ENCODE data around the gene AZU1.
"Not testable (repeated sequence)": the region's sequence is repeated elsewhere in the genome, so short reads cannot be mapped to it uniquely, and the experiment has no call there.

The AZU1 gene

GRCh38 chr19:831407-832369 lies 4.1 kb downstream of the AZU1 start:
- no peak for DNase-seq

DNA sequence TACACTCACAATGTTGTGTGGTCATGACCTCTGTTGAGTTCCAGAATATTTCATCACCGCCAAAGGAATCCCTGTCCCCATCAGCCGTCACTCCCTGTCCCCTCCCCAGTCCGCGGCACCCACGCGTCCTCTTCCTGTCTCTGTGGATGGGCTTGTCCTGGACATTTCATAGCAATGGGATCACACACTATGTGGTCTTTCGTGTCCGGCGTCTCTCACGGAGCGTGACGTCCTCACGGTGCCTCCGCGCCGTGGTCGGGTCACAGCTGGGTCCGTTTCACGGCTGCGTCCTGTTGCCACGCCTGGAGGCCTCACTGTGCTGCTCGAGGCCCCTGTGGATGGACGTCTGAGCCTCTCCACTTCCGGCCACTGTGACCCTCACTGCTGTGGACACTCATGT lies 6.6 kb downstream of the AZU1 start:
- DNase-seq: no peak

DNA sequence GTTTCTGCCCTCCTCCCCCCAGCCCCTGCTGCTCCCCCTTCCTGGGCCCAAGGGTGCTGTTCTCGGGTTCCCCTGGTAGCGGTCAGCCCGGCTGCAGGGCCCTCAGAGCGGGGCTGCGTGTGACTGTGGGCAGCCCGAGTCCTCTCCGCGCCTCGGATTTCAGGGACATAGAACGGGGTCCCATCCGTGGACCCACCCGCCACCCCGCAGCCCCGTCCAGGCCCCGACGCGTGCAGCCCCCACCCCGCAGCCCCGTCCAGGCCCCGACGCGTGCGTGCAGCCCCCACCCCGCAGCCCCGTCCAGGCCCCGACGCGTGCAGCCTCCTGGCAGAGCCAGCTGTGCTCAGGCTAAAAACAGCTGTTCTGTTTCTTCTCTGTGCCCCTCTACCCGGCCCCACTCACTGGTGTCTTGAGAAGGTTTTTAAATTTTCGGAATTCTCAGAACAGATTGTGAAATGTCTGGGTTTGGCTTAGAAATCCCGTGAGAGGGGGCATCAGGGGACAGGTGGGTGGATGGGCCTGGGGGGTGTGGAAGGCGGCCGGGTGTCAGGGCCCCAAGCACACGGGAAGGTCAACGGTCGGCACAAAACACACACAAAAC lies 7.7 kb downstream of the AZU1 start:
- DNase-seq: no peak

- no peak for DNase-seq
These were observed 13.0 kb downstream of the AZU1 start, which contains the start of gene PRTN3 for GRCh38 chr19:840519-841206. PRTN3 (plus strand) TSS chr19:840999; CDS start chr19:841009, 10 bp downstream.

- DNase-seq: not testable (repeated sequence)
These were observed 15.2 kb downstream of the AZU1 start for GRCh38 chr19:842802-843179.

DNA sequence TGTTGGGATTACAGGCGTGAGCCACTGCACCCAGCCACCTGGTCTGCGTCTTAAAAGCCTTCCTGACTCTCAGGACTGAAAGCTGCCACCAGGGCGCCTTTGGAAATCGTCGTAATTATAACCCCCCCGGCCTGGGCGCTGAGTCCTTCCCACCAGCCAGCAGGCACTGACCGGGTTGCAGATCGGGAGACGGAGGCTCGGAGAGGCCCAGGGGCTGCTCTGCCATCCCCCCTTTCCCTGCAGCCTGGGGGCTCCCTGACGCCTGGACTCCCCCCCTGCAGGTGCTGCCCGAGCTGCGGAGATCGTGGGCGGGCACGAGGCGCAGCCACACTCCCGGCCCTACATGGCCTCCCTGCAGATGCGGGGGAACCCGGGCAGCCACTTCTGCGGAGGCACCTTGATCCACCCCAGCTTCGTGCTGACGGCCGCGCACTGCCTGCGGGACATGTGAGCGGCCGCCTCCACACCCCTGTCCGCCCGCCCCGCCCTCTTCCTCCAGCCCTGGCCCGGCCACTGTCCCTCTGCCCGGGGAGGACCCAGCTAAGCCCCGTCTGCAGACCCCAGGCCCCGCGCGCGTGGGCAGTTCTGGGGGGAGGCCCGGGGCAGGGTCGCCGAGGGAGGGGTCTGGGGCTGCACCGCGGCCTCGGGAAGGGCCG lies 15.7 kb downstream of the AZU1 start:
- no peak for DNase-seq

GRCh38 chr19:843836-844545 lies 16.4 kb downstream of the AZU1 start:
- DNase-seq: no peak

GRCh38 chr19:844546-844971 lies 16.9 kb downstream of the AZU1 start:
- no peak for DNase-seq

DNA sequence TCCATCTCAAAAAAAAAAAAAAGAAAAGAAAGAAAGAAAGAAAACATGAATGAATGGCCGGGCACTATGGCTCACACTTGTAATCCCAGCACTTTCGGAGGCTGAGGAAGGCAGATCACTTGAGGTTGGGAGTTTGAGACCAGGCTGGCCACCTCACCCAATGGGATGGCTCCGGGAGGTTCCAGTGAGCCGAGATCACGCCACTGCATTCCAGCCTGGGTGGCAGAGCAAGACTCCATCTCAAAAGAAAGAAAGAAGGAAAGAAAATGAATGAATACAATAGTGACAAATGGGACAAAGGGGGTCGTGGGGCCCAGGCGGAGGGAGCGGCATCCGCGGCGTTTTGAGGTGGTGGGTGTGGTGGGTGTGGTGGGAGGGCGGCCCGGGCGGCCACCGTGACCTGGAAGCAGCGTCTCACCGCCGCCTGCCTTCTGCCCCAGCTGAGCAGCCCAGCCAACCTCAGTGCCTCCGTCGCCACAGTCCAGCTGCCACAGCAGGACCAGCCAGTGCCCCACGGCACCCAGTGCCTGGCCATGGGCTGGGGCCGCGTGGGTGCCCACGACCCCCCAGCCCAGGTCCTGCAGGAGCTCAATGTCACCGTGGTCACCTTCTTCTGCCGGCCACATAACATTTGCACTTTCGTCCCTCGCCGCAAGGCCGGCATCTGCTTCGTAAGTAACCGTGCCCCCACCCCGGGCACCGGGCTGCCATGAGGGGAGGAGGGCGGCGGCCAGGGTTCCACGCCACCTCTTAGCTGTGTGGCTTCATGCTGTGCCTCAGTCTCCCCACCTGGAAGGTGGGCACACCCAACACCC lies 18.3 kb downstream of the AZU1 start:
- DNase-seq: no peak

DNA sequence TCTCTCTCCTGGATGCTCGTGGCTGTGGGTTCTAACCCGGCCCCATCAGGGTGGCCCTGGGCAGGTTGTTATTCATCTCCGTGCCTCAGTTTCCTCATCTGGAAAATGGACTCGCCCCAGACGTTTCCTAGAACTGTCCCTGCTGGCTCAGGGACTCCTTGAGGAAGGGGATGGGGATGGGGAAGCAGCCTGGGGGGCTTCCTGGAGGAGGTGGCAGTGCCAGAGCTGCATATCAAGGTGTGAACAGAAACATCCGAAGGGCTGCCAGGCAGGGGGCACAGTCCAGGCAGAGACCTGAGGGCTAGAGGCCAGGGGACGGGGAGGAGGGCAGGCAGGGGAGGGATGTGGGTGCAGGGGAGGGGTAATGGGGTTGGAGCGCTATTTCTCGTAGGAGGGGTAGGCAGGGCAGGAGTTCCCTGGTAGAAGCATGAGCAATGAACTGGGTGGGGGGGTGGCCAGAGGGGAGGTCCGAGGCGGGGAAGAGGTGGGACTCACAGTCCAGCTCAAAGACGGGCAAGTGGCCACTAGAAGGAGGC lies 20.8 kb downstream of the AZU1 start:
- no peak for DNase-seq

DNA sequence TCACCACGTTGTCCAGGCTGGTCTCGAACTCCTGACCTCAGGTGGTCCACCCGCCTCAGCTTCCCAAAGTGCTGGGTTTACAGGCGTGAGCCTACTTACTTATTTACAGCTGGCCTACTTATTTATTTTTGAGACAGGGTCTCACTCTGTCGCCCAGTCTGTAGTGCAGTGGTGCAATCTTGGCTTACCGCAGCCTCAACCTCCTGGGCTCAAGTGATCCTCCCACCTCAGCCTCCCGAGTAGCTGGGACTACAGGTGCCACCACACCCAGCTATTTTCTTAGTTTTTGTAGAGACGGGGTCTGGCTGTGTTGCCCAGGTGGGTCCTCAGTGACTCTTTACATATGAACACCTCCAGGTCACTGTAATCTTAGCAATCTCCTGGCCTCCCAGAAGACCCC lies 21.6 kb downstream of the AZU1 start:
- not testable (repeated sequence) for DNase-seq

GRCh38 chr19:850221-850978 lies 22.8 kb downstream of the AZU1 start:
- DNase-seq: no peak

- DNase-seq: no peak
These were observed 23.3 kb downstream of the AZU1 start for GRCh38 chr19:850979-851335.

GRCh38 chr19:852136-853013 lies 24.7 kb downstream of the AZU1 start, which contains the start of gene ELANE:
ELANE (plus strand) TSS chr19:852303; CDS start chr19:852329, 26 bp downstream.
- DNase-seq: no peak

DNA sequence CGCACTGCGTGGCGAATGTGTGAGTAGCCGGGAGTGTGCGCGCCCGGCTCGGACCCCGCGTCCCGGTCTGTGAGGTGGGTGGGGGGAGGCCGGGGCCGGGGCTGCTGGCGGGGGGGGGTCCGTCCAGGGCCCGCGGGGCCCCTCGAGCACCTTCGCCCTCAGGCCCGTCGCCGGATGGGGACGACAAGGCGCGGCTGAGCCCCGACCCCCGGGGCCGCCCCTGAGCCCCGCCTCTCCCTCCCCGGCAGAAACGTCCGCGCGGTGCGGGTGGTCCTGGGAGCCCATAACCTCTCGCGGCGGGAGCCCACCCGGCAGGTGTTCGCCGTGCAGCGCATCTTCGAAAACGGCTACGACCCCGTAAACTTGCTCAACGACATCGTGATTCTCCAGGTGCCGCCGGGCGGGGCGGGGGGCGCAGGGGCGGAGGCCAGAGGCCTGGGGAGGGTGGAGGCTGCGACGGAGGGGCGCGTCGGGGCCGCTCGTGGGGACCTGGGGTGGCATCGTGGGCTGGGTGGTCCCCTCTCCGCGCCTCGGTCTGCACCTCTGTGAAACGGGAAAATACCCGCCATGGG lies 25.5 kb downstream of the AZU1 start:
- no peak for DNase-seq

DNA sequence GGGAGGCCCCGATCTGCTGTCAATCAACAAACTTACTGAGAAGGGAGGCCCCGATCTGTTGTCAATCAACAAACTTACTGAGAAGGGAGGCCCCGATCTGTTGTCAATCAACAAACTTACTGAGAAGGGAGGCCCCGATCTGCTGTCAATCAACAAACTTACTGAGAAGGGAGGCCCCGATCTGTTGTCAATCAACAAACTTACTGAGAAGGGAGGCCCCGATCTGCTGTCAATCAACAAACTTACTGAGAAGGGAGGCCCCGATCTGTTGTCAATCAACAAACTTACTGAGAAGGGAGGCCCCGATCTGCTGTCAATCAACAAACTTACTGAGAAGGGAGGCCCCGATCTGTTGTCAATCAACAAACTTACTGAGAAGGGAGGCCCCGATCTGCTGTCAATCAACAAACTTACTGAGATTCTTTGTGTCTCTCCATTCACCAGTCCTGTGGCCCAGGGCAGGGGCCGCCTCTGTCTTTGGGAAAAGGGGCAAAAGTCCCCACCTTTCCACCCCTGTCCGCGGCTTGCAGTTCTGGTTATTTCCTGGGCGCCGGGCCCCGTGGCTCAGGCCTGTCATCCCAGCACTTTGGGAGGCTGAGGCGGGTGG lies 26.1 kb downstream of the AZU1 start:
- DNase-seq: not testable (repeated sequence)

DNA sequence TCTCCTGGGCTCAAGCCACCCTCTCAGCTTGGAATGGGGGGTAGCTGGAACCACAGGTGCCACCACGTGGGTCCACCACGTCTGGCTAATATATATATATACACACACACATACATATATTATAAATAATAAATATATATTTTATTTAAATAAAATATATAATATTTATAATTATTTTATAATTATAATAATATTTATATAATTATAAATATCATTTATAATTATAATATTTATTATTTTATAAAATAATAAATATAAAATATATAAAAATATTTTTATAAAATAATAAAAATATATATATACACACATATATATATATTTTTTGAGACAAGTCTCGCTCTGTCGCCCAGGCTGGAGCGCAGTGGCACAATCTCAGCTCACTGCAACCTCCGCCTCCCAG lies 26.9 kb downstream of the AZU1 start:
- DNase-seq: no peak

GRCh38 chr19:855142-855541 lies 27.5 kb downstream of the AZU1 start:
- no peak for DNase-seq
